Endodermal cell (in vitro differentiated cells): ENCODE results near the gene SOX5. TPM values are rescaled to one million over a fixed set of nuclear protein-coding genes. Genes with fewer than 3 reads are reported as not detected.
A peak's percentile ranks its signal among the peaks of the same experiment; 100 is the strongest.

Experiments used
- DNase-seq: peaks from one replicate; pipeline ENCODE4 v3.0.0-alpha.2; 2017
- H3K27ac ChIP-seq: 2 replicates; pipeline ENCODE4 v1.5.1; 2013; ENCODE audit warnings: mild to moderate bottlenecking, low read depth, low read length, moderate library complexity
- H3K27me3 ChIP-seq: 2 replicates; pipeline ENCODE4 v1.6.1; 2013; ENCODE audit warnings: mild to moderate bottlenecking, low read length, moderate library complexity; ENCODE audit not compliant: insufficient read depth, control insufficient read depth, poor library complexity, severe bottlenecking
- H3K36me3 ChIP-seq: 2 replicates; pipeline ENCODE4 v1.7.0; 2013; ENCODE audit warnings: mild to moderate bottlenecking, low read length, moderate library complexity; ENCODE audit not compliant: control insufficient read depth, insufficient read depth
- H3K4me1 ChIP-seq: one replicate; pipeline ENCODE4 v1.7.0; 2013; ENCODE audit warnings: low read length; ENCODE audit not compliant: control insufficient read depth, insufficient read depth
- H3K4me3 ChIP-seq: 2 replicates; pipeline ENCODE4 v1.5.1; 2013; ENCODE audit warnings: mild to moderate bottlenecking, low read length, moderate library complexity
- H3K9ac ChIP-seq: 2 replicates; pipeline ENCODE4 v1.6.1; 2013; ENCODE audit warnings: mild to moderate bottlenecking, low read length, moderate library complexity; ENCODE audit not compliant: poor library complexity, severe bottlenecking; ENCODE audit errors: extremely low read depth
- H3K9me3 ChIP-seq: 2 replicates; pipeline ENCODE4 v1.6.1; 2013; ENCODE audit warnings: mild to moderate bottlenecking, low read length, moderate library complexity; ENCODE audit not compliant: control insufficient read depth
- H3K27ac Mint-ChIP-seq: 2 replicates; pipeline ENCODE4 v1.8.0; 2020; ENCODE audit warnings: mixed read lengths
- H3K27me3 Mint-ChIP-seq: 2 replicates; pipeline ENCODE4 v1.8.0; 2021; ENCODE audit warnings: mild to moderate bottlenecking, mixed read lengths; ENCODE audit not compliant: insufficient read depth
- H3K36me3 Mint-ChIP-seq: 2 replicates; pipeline ENCODE4 v1.8.0; 2020; ENCODE audit warnings: low read depth, mixed read lengths
- H3K4me1 Mint-ChIP-seq: 2 replicates; pipeline ENCODE4 v1.8.0; 2020; ENCODE audit warnings: mixed read lengths
- H3K4me3 Mint-ChIP-seq: 2 replicates; pipeline ENCODE4 v1.8.0; 2020; ENCODE audit warnings: mild to moderate bottlenecking, moderate library complexity, mixed read lengths
- H3K9me3 Mint-ChIP-seq: 2 replicates; pipeline ENCODE4 v1.8.0; 2020; ENCODE audit warnings: mild to moderate bottlenecking, mixed read lengths
- CTCF ChIP-seq: fragments of 200-600 bp; sonication (generic); conservative IDR thresholded peaks from 2 replicates; pipeline ENCODE4 v1.5.0; 2021; ENCODE audit warnings: antibody characterized with exemption, mild to moderate bottlenecking
- WGBS, 2 experiments: methylation state at CpG; one replicate each; pipeline versions ENCODE4 v1.1.5 to v1.1.7; 2013; ENCODE audit warnings: missing lambda C conversion rate in 2 of 2, mixed read lengths in 1 of 2; ENCODE audit not compliant: insufficient coverage in 1 of 2, insufficient read length in 1 of 2; 5-methylcytosine and 5-hydroxymethylcytosine counted together
- total RNA-seq, 2 donors: library from RNA; stranded (reverse); fragmentation: NEBNext Ultra II Directional in 1 of 2; extraction: Animal tissue kit (Norgen Biotek cat#: 25700) in 1 of 2; gene quantifications; 2 replicates in 1 of 2; 3 replicates in 1 of 2; pipeline ENCODE4 v1.2.1, GENCODE V29; 2021

SOX5 gene
- total RNA-seq, 2 donors from 2014 or later = 6.8 to 30.7 TPM

GRCh38 chr12:23899434-23899833 is 50.0 kb downstream of the SOX5 start:
- Histone ChIP-seq H3K9me3 (peaks cover 11% of the 10 kb centered on the region), H3K9ac (no peak overlapping the region), H3K36me3 (no peaks in the 10 kb centered on the region), H3K27me3 (no peaks in the 10 kb centered on the region), H3K27ac (no peak overlapping the region), H3K4me3 (no peak overlapping the region), H3K4me1 (no peaks in the 10 kb centered on the region)
- Mint-ChIP-seq H3K27me3 (no peaks in the 10 kb centered on the region), H3K27ac (no peak overlapping the region), H3K4me1 (peaks cover 14% of the 10 kb centered on the region), H3K36me3 (peaks cover 13% of the 10 kb centered on the region), H3K4me3 (no peak overlapping the region), H3K9me3 (peaks cover 9% of the 10 kb centered on the region)
- TF ChIP-seq CTCF = no peak
- no peak for DNase-seq
- 97% methylated on average over 3 of the region's 3 CpGs; no CpG with 5 or more reads in 1 of the 2 experiments for WGBS, 2 experiments

- Histone ChIP-seq H3K4me3 (no peak overlapping the region), H3K4me1 (no peaks in the 10 kb centered on the region), H3K36me3 (no peaks in the 10 kb centered on the region), H3K27me3 (no peaks in the 10 kb centered on the region), H3K9ac (no peak overlapping the region), H3K9me3 (peaks cover 11% of the 10 kb centered on the region), H3K27ac (no peak overlapping the region)
- H3K27me3 Mint-ChIP-seq = no peaks in the 10 kb centered on the region
- H3K36me3 Mint-ChIP-seq = peaks cover 22% of the 10 kb centered on the region
- no peak overlapping the region for H3K4me3 Mint-ChIP-seq
- peaks cover 9% of the 10 kb centered on the region for H3K9me3 Mint-ChIP-seq
- H3K27ac Mint-ChIP-seq = no peak overlapping the region
- 85% methylated on average over 1 of the region's 1 CpG; no CpG with 5 or more reads in 1 of the 2 experiments for WGBS, 2 experiments
- TF ChIP-seq CTCF = no peak
- DNase-seq = no peak
- peaks cover 14% of the 10 kb centered on the region for H3K4me1 Mint-ChIP-seq
Observed at GRCh38 chr12:23898121-23898520, 51.3 kb downstream of the SOX5 start.

GRCh38 chr12:23895792-23896218 is 53.7 kb downstream of the SOX5 start:
- H3K4me3 Mint-ChIP-seq = no peak overlapping the region
- H3K9ac ChIP-seq = no peak overlapping the region
- no peak overlapping the region for H3K4me3 ChIP-seq
- peaks cover 1% of the 10 kb centered on the region for H3K9me3 ChIP-seq
- H3K36me3 Mint-ChIP-seq = peaks cover 16% of the 10 kb centered on the region
- H3K27me3 ChIP-seq = no peaks in the 10 kb centered on the region
- no peaks in the 10 kb centered on the region for H3K36me3 ChIP-seq
- WGBS, 2 experiments = 56 to 66% methylated on average over 2 to 5 of the region's 5 CpGs
- no peaks in the 10 kb centered on the region for H3K4me1 ChIP-seq
- TF ChIP-seq CTCF = no peak
- DNase-seq = peak; percentile 74
- H3K9me3 Mint-ChIP-seq = peaks cover 2% of the 10 kb centered on the region
- peak overlapping the region; percentile 96 for H3K27ac ChIP-seq
- peaks cover 14% of the 10 kb centered on the region for H3K4me1 Mint-ChIP-seq
- H3K27me3 Mint-ChIP-seq = no peaks in the 10 kb centered on the region
- peak overlapping the region; percentile 82 for H3K27ac Mint-ChIP-seq
